Body of pancreas (tissue), 4 donors: ENCODE data around the gene SRXN1.

Source experiments
- CTCF ChIP-seq, 7 experiments: fragments of 450-650 bp in 4 of 7; fragments of 200-600 bp in 3 of 7; sonication (generic) in 3 of 7; IDR thresholded peaks; one replicate each; pipeline ENCODE4 v1.5.1; 2016 to 2019; ENCODE audit warnings: antibody characterized with exemption in 7 of 7
- POLR2A ChIP-seq, 3 donors: fragments of 450-650 bp; IDR thresholded peaks; one replicate each; pipeline ENCODE4 v1.6.1; 2016; ENCODE audit warnings: antibody characterized with exemption in 3 of 3, mild to moderate bottlenecking in 2 of 3

- no peak for TF ChIP-seq CTCF (IDR thresholded peaks at IDR 0.05)
- no peak for TF ChIP-seq POLR2A (IDR thresholded peaks at IDR 0.05)
Measured at GRCh38 chr20:684676-685319, 31.8 kb upstream of the SRXN1 start.
